ENCODE data around the gene SLC4A9.

DNA sequence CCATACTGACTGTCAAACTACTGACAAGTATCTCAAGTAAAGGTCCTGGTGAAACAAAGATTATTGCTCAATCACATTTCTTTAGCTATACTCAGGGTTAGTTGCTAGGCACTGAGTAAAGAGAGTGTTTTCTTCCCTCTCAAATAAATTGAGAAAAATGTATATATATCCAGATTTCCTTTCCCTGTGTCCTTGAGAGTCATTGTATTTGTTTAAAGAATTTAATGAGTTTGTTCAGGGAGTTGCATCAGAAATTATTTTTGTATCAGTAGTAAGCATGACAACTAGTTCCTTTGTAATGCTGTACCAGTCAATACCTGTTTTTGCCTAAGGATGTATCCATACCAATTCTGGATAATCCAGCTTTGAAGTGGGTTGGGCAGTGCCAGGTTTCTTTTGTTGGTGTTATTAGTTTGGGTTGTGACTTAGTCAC lies 38.4 kb downstream of the SLC4A9 start:
- TF ChIP-seq, protein P1, sequence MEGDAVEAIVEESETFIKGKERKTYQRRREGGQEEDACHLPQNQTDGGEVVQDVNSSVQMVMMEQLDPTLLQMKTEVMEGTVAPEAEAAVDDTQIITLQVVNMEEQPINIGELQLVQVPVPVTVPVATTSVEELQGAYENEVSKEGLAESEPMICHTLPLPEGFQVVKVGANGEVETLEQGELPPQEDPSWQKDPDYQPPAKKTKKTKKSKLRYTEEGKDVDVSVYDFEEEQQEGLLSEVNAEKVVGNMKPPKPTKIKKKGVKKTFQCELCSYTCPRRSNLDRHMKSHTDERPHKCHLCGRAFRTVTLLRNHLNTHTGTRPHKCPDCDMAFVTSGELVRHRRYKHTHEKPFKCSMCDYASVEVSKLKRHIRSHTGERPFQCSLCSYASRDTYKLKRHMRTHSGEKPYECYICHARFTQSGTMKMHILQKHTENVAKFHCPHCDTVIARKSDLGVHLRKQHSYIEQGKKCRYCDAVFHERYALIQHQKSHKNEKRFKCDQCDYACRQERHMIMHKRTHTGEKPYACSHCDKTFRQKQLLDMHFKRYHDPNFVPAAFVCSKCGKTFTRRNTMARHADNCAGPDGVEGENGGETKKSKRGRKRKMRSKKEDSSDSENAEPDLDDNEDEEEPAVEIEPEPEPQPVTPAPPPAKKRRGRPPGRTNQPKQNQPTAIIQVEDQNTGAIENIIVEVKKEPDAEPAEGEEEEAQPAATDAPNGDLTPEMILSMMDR (IDR thresholded peaks at IDR 0.05), result no peak
- TF ChIP-seq POLR2AphosphoS5 (IDR thresholded peaks at IDR 0.05), result no peak

Measured in transverse colon (tissue), 4 donors.